Suprapubic skin (tissue), 4 donors: ENCODE results near the gene SEMA3C. TPM values are rescaled to one million over a fixed set of nuclear protein-coding genes. Genes with fewer than 3 reads are reported as not detected.

ENCODE experiments used
- DNase-seq, 2 donors: peaks; one replicate each; pipeline ENCODE4 v3.0.0-alpha.2; 2019; ENCODE audit warnings: low spot score in 2 of 2
- H3K27ac ChIP-seq: fragments of 200-600 bp; sonication (generic); one replicate; pipeline ENCODE4 v1.5.1; 2019
- H3K27me3 ChIP-seq: fragments of 200-600 bp; sonication (generic); one replicate; pipeline ENCODE4 v1.5.1; 2019
- H3K36me3 ChIP-seq: fragments of 200-600 bp; sonication (generic); one replicate; pipeline ENCODE4 v1.5.1; 2019
- H3K4me1 ChIP-seq: fragments of 200-600 bp; sonication (generic); one replicate; pipeline ENCODE4 v1.5.1; 2019
- H3K4me3 ChIP-seq: fragments of 200-600 bp; sonication (generic); one replicate; pipeline ENCODE4 v1.5.1; 2019; ENCODE audit warnings: mild to moderate bottlenecking
- H3K9me3 ChIP-seq: fragments of 200-600 bp; sonication (generic); one replicate; pipeline ENCODE4 v1.5.1; 2019
- EP300 ChIP-seq: sonication (generic); formaldehyde crosslinking; IDR thresholded peaks from one replicate; pipeline ENCODE4 v1.6.1; 2017; ENCODE audit warnings: antibody characterized with exemption
- POLR2A ChIP-seq, 2 donors: fragments of 450-650 bp; IDR thresholded peaks; one replicate each; pipeline ENCODE4 v1.6.1; 2017; ENCODE audit warnings: antibody characterized with exemption in 2 of 2, mild to moderate bottlenecking in 2 of 2, moderate library complexity in 2 of 2
- POLR2AphosphoS5 ChIP-seq, 3 donors: sonication (generic); formaldehyde crosslinking; IDR thresholded peaks; one replicate each; pipeline ENCODE4 v1.6.1; 2017; ENCODE audit warnings: antibody characterized with exemption in 3 of 3
- WGBS: methylation state at CpG from one replicate; pipeline ENCODE4 v1.1.5; 2018; 5-methylcytosine and 5-hydroxymethylcytosine counted together
- total RNA-seq, 4 donors: library from RNA; depleted of rRNA; stranded (reverse); fragments of >200 nt; gene quantifications; one replicate each; pipeline ENCODE4 v1.1.0, GENCODE V29; 2016
- TF ChIP-seq, protein P1 (sequence below), 2 donors: fragments of 200-600 bp in 1 of 2; fragments of 450-650 bp in 1 of 2; sonication (generic) in 1 of 2; IDR thresholded peaks; one replicate each; pipeline ENCODE4 v1.5.1; 2016 to 2019; ENCODE audit warnings: antibody characterized with exemption in 2 of 2, mild to moderate bottlenecking in 1 of 2, moderate library complexity in 1 of 2

Gene SEMA3C
- 100 to 1,000 TPM in 1 of 4 donors, 10 to 100 TPM in 3; 46.0 to 105 (median 76.0) TPM for total RNA-seq

DNA sequence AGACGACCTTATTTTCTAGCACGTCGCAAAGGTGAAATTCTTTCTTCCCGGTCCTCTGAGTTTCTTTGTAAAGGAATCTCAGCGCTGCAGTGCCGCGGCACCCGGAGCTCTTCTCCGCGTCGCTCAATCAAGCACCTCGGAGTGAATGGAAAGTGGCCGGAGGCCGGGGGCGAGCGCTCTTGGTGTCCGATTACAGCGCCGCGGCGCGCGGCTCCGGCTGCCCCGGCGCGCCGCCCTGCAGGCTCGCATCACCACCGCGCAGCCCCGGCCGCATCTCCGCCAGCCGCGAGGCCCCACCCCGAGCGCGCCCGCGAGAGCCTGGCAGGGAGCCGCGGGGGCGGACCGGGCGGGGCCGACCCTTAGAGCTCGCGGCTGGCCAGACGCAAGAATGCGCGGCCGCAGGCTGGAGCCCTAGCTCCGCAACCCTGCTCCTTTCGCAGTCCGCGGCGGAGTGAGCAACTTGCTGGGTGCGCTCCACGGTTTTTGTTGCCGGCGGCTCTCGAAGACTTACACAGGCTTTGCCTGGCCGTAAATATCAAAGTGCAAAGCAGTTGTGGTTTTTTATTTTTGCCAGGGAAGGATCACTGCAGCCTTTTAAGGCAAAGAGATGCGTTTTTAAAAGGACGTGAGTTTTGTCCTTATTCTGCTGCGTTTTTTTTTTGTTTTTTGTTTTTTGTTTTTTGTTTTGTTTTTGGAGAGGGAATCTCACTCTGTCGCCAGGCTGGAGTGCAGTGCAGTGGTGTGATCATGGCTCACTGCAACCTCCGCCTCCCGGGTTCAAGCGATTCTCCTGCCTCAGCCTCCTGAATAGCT lies at the start of gene SEMA3C:
Gene SEMA3C, minus strand, starts transcription at position 143 of the 813 bp plus-strand sequence. CDS start 2,270 bp downstream, outside the sequence.
- Histone ChIP-seq H3K9me3 (no peaks in the 10 kb centered on the region), H3K27ac (peak within 1 kb of the TSS; percentile 75), H3K36me3 (no peaks in the 10 kb centered on the region), H3K4me3 (peak within 1 kb of the TSS; percentile 66), H3K4me1 (peaks cover 16% of the 10 kb centered on the region), H3K27me3 (no peaks in the 10 kb centered on the region)
- TF ChIP-seq POLR2A (IDR thresholded peaks at IDR 0.05) (peak in 1 of 2 donors; percentile 38), EP300 (no peak), POLR2AphosphoS5 (IDR thresholded peaks at IDR 0.05) (peak in 2 of 3 donors; percentile 16 to 90)
- TF ChIP-seq, protein P1, sequence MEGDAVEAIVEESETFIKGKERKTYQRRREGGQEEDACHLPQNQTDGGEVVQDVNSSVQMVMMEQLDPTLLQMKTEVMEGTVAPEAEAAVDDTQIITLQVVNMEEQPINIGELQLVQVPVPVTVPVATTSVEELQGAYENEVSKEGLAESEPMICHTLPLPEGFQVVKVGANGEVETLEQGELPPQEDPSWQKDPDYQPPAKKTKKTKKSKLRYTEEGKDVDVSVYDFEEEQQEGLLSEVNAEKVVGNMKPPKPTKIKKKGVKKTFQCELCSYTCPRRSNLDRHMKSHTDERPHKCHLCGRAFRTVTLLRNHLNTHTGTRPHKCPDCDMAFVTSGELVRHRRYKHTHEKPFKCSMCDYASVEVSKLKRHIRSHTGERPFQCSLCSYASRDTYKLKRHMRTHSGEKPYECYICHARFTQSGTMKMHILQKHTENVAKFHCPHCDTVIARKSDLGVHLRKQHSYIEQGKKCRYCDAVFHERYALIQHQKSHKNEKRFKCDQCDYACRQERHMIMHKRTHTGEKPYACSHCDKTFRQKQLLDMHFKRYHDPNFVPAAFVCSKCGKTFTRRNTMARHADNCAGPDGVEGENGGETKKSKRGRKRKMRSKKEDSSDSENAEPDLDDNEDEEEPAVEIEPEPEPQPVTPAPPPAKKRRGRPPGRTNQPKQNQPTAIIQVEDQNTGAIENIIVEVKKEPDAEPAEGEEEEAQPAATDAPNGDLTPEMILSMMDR (IDR thresholded peaks at IDR 0.05): no peak
- peak; percentile 89 to 90 for DNase-seq
- 5% methylated on average over 58 of the region's 71 CpGs for WGBS

DNA sequence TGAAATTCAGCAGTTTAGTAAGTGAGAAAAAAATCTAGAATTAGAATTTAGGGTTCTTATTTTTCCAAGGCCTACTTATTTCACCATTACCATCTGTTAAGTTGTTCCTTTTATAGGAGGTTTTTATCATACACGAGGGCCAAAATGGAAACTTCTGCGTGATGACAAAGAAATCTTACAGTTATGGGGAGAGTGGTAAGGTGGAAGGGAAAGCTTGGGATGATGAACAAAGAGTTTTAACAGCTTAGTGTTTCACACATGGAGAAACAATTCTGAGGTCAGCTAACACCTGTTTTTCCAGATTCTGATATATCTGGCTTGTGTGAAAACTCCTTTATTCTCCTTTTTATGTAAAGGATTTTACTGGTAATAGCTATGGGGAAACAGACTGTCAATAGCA lies 49.8 kb upstream of the SEMA3C start:
- Histone ChIP-seq H3K27me3 (no peaks in the 10 kb centered on the region), H3K4me1 (no peaks in the 10 kb centered on the region), H3K4me3 (no peak overlapping the region), H3K27ac (no peak overlapping the region), H3K36me3 (no peaks in the 10 kb centered on the region), H3K9me3 (no peaks in the 10 kb centered on the region)
- no peak for DNase-seq
- TF ChIP-seq POLR2AphosphoS5 (IDR thresholded peaks at IDR 0.05) (no peak), EP300 (no peak), POLR2A (IDR thresholded peaks at IDR 0.05) (no peak)
- TF ChIP-seq, protein P1 (IDR thresholded peaks at IDR 0.05): no peak
- 91% methylated on average over 2 of the region's 2 CpGs for WGBS

DNA sequence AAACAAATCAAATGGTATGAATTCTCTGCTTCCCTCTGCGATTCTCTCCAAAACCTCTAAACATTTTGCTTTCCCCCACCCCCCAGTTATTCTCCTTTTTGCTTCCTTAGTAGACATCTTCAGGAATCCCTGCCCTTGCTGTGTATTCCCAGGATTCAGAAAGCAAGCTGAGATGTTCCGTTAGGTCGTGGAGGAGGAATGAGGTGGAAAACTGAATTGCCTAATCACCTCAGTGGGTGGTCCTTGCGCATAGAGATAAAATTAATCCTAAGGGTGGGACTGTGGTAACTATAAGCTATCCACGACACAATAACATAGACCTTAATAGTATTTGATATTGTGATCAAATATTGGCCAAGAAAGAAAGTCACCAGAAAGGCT lies 49.1 kb upstream of the SEMA3C start:
- no peaks in the 10 kb centered on the region for H3K4me1 ChIP-seq
- 89% methylated on average over 5 of the region's 5 CpGs for WGBS
- H3K9me3 ChIP-seq: no peaks in the 10 kb centered on the region
- no peaks in the 10 kb centered on the region for H3K27me3 ChIP-seq
- no peak for DNase-seq
- TF ChIP-seq POLR2AphosphoS5 (IDR thresholded peaks at IDR 0.05) (no peak), POLR2A (IDR thresholded peaks at IDR 0.05) (no peak), EP300 (no peak)
- TF ChIP-seq, protein P1 (IDR thresholded peaks at IDR 0.05): no peak
- H3K27ac ChIP-seq: no peak overlapping the region
- H3K36me3 ChIP-seq: no peaks in the 10 kb centered on the region
- no peak overlapping the region for H3K4me3 ChIP-seq

DNA sequence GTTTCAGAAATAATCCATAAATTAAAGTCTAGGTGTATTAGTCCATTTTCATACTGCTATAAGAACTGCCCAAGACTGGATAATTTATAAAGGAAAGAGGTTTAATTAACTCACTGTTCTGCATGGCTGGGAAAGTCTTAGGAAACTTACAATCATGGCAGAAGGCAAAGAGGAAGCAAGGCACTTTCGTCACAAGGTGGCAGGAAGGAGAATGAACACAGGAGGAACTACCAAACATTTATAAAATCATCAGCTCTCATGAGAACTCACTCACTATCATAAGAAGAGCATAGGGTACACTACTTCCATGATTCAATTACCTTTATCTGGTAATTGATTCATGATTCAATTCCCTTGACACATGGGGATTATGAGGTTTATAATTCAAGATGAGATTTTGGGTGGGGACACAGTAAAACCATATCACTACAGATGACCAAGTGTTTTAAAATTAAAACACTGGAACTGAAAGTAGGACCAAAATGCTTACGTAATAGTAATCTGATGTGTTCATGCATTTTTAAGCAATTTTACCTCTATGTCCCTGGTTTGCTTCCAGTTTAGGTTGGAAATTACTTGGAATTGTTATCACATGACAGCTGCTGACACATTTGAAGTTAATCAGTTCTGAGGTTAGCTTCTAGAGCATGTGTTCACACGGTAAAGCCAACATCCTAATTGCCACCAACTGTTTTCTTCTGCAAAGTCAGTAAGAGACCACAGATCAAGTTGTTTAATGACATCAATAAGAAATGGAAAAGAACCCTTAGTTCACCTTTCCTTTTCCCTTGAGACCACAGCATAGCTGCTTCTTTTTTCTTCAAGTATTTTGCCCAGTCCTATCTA lies 48.4 kb upstream of the SEMA3C start:
- Histone ChIP-seq H3K36me3 (no peaks in the 10 kb centered on the region), H3K9me3 (no peaks in the 10 kb centered on the region), H3K4me1 (no peaks in the 10 kb centered on the region), H3K27ac (no peak overlapping the region), H3K4me3 (no peak overlapping the region), H3K27me3 (no peaks in the 10 kb centered on the region)
- DNase-seq: no peak
- TF ChIP-seq POLR2A (IDR thresholded peaks at IDR 0.05): no peak
- TF ChIP-seq, protein P1 (IDR thresholded peaks at IDR 0.05): no peak
- no peak for TF ChIP-seq POLR2AphosphoS5 (IDR thresholded peaks at IDR 0.05)
- no peak for TF ChIP-seq EP300
- WGBS: 52% methylated on average over 3 of the region's 3 CpGs
